22Rv1 (cell line): ENCODE results near the gene CRY1.

Source experiments
- CTCF ChIP-seq: fragments of 450-650 bp; IDR thresholded peaks from 2 replicates; pipeline ENCODE4 v1.5.1; 2017; ENCODE audit warnings: mild to moderate bottlenecking
- ZFX ChIP-seq: fragments of 450-650 bp; IDR thresholded peaks from 2 replicates; pipeline ENCODE4 v1.6.1; 2017; ENCODE audit warnings: antibody characterized with exemption, borderline replicate concordance

- no peak for TF ChIP-seq CTCF
- no peak for TF ChIP-seq ZFX
Observed at GRCh38 chr12:107058190-107058589, 35.2 kb downstream of the CRY1 start.
